H1 (cell line): ENCODE data around the gene GTF2F2. TPM values are rescaled to one million over a fixed set of nuclear protein-coding genes. Genes with fewer than 3 reads are reported as not detected.

ENCODE experiments used
- CTCF ChIA-PET: fragments of 300-600 bp; sonication (Branson Sonifier 250); formaldehyde crosslinking; loops from one replicate; lab custom pipeline; 2021; ENCODE audit not compliant: partially characterized antibody; lab: Charles Lee
- POLR2A ChIA-PET: fragments of 300-600 bp; sonication (Branson Sonifier 250); formaldehyde crosslinking; loops from one replicate; lab custom pipeline; 2021; ENCODE audit warnings: inconsistent platforms; ENCODE audit not compliant: partially characterized antibody; lab: Charles Lee
- DNase-seq, 2 experiments: peaks; one replicate each; pipeline versions ENCODE4 v3.0.0 to v3.0.0-alpha.2; 2010 to 2022; ENCODE audit warnings: low spot score in 2 of 2, low read depth in 1 of 2, mixed read lengths in 1 of 2
- FAIRE-seq: peaks from 2 replicates; lab custom pipeline; 2011; peaks lifted over from hg19 to GRCh38; lab: Jason Lieb, UNC
- H2AFZ ChIP-seq: 2 replicates; pipeline ENCODE4 v1.8.1; 2012; ENCODE audit warnings: low read length, inconsistent platforms
- H2AK5ac ChIP-seq: 2 replicates; pipeline ENCODE4 v1.6.1; 2013; ENCODE audit warnings: low read depth, low read length
- H2BK120ac ChIP-seq: replicated peaks from 2 replicates; pipeline ENCODE3; 2013; ENCODE audit warnings: low read depth, low read length, inconsistent platforms
- H2BK12ac ChIP-seq: 2 replicates; pipeline ENCODE4 v1.6.1; 2013; ENCODE audit warnings: low read depth, low read length
- H2BK15ac ChIP-seq: 2 replicates; pipeline ENCODE4 v1.6.1; 2013; ENCODE audit warnings: low read length
- H2BK20ac ChIP-seq: 2 replicates; pipeline ENCODE4 v1.6.1; 2013; ENCODE audit warnings: low read length
- H2BK5ac ChIP-seq: 2 replicates; pipeline ENCODE4 v1.6.1; 2013; ENCODE audit warnings: low read depth, low read length
- H3K14ac ChIP-seq: 2 replicates; pipeline ENCODE4 v1.6.1; 2013; ENCODE audit warnings: inconsistent platforms; ENCODE audit not compliant: insufficient read length
- H3K18ac ChIP-seq: 2 replicates; pipeline ENCODE4 v1.6.1; 2013; ENCODE audit warnings: low read length; ENCODE audit errors: extremely low read depth
- H3K23ac ChIP-seq: 2 replicates; pipeline ENCODE4 v1.6.1; 2013; ENCODE audit warnings: inconsistent platforms; ENCODE audit not compliant: insufficient read length
- H3K23me2 ChIP-seq: 2 replicates; pipeline ENCODE4 v1.6.1; 2013; ENCODE audit warnings: low read depth, low read length
- H3K27ac ChIP-seq: 2 replicates; pipeline ENCODE4 v1.6.1; 2011; ENCODE audit warnings: low read depth, low read length, inconsistent platforms
- H3K27me3 ChIP-seq, 4 experiments: replicated peaks in 1 of 4; 1 replicate in 1 of 4; 2 replicates in 3 of 4; pipeline versions ENCODE4 v1.6.1 to v1.8.1; 2011 to 2013; ENCODE audit warnings: low read length in 3 of 4, mild to moderate bottlenecking in 3 of 4, inconsistent platforms in 2 of 4, mixed read lengths in 2 of 4, moderate library complexity in 1 of 4; ENCODE audit not compliant: control insufficient read depth in 3 of 4, insufficient read depth in 3 of 4; ENCODE audit errors: extremely low read depth in 1 of 4
- H3K36me3 ChIP-seq, 4 experiments: 2 replicates each; pipeline versions ENCODE4 v1.6.1 to v1.8.1; 2011 to 2013; ENCODE audit warnings: mild to moderate bottlenecking in 4 of 4, low read length in 3 of 4, moderate library complexity in 2 of 4, control low read depth in 1 of 4, inconsistent platforms in 1 of 4; ENCODE audit not compliant: insufficient read depth in 4 of 4, control insufficient read depth in 2 of 4
- H3K4ac ChIP-seq: replicated peaks from 2 replicates; pipeline ENCODE3; 2013; ENCODE audit warnings: low read length, low read depth, mixed read lengths, inconsistent platforms; ENCODE audit not compliant: insufficient read length
- H3K4me1 ChIP-seq, 4 experiments: replicated peaks in 1 of 4; 1 replicate in 1 of 4; 2 replicates in 3 of 4; pipeline versions ENCODE4 v1.6.1 to v1.8.1; 2011 to 2013; ENCODE audit warnings: low read length in 3 of 4, inconsistent platforms in 2 of 4, mixed read lengths in 1 of 4; ENCODE audit not compliant: insufficient read depth in 4 of 4, control insufficient read depth in 3 of 4
- H3K4me2 ChIP-seq, 2 experiments: 2 replicates each; pipeline versions ENCODE4 v1.6.1 to v1.8.1; 2011 to 2013; ENCODE audit warnings: low read depth in 2 of 2, low read length in 2 of 2, control low read depth in 1 of 2, inconsistent platforms in 1 of 2, mild to moderate bottlenecking in 1 of 2; ENCODE audit not compliant: insufficient read depth in 1 of 2
- H3K4me3 ChIP-seq, 4 experiments: fragments of 200-600, 300-600 bp in 1 of 4; sonication (generic), shearing (Covaris generic), sonication (Bioruptor Twin) in 1 of 4; 2 replicates each; pipeline versions ENCODE4 v1.5.1 to v1.8.1; 2011 to 2016; ENCODE audit warnings: low read length in 4 of 4, low read depth in 3 of 4, control low read depth in 2 of 4, inconsistent platforms in 2 of 4, mild to moderate bottlenecking in 2 of 4, mixed read lengths in 1 of 4, moderate library complexity in 1 of 4; ENCODE audit not compliant: insufficient read depth in 2 of 4; ENCODE audit errors: extremely low read depth in 1 of 4
- H3K56ac ChIP-seq: replicated peaks from 2 replicates; pipeline ENCODE3; 2013; ENCODE audit warnings: low read depth, mild to moderate bottlenecking, mixed read lengths, low read length, inconsistent platforms; ENCODE audit not compliant: insufficient read length
- H3K79me1 ChIP-seq: 2 replicates; pipeline ENCODE4 v1.6.1; 2013; ENCODE audit warnings: low read depth, low read length, control low read depth
- H3K79me2 ChIP-seq, 2 experiments: 2 replicates each; pipeline versions ENCODE4 v1.6.1 to v1.8.1; 2012 to 2013; ENCODE audit warnings: low read length in 2 of 2, mild to moderate bottlenecking in 2 of 2, inconsistent platforms in 1 of 2; ENCODE audit not compliant: insufficient read depth in 2 of 2, control insufficient read depth in 1 of 2
- H3K9ac ChIP-seq, 4 experiments: replicated peaks in 1 of 4; 1 replicate in 1 of 4; 2 replicates in 3 of 4; pipeline versions ENCODE4 v1.6.1 to v1.8.1; 2011 to 2013; ENCODE audit warnings: low read depth in 3 of 4, low read length in 3 of 4, control low read depth in 2 of 4, mild to moderate bottlenecking in 2 of 4, moderate library complexity in 2 of 4, inconsistent platforms in 1 of 4; ENCODE audit errors: extremely low read depth in 1 of 4
- H3K9me3 ChIP-seq, 2 experiments: 2 replicates each; pipeline versions ENCODE4 v1.6.1 to v1.8.1; 2012 to 2013; ENCODE audit warnings: mild to moderate bottlenecking in 2 of 2, moderate library complexity in 2 of 2, control low read depth in 1 of 2, inconsistent platforms in 1 of 2, low read depth in 1 of 2, low read length in 1 of 2, mixed read lengths in 1 of 2; ENCODE audit not compliant: insufficient read depth in 2 of 2
- H4K20me1 ChIP-seq, 2 experiments: replicated peaks in 1 of 2; 2 replicates each; pipeline versions ENCODE3 to v1.8.1; 2011 to 2013; ENCODE audit warnings: inconsistent platforms in 2 of 2, low read length in 2 of 2, mild to moderate bottlenecking in 1 of 2; ENCODE audit not compliant: insufficient read depth in 2 of 2, control insufficient read depth in 1 of 2
- H4K5ac ChIP-seq: 2 replicates; pipeline ENCODE4 v1.6.1; 2013; ENCODE audit warnings: low read length, low read depth, mixed read lengths, inconsistent platforms; ENCODE audit not compliant: insufficient read length
- H4K8ac ChIP-seq: 2 replicates; pipeline ENCODE4 v1.8.0; 2013; ENCODE audit warnings: mild to moderate bottlenecking, moderate library complexity, low read length, inconsistent platforms; ENCODE audit not compliant: insufficient read depth; ENCODE audit errors: extremely low read depth
- H4K91ac ChIP-seq: replicated peaks from 2 replicates; pipeline ENCODE3; 2013; ENCODE audit warnings: low read length, mixed read lengths, inconsistent platforms; ENCODE audit not compliant: insufficient read length
- POLR2AphosphoS5 ChIP-seq: IDR thresholded peaks from 2 replicates; pipeline ENCODE4 v1.6.1; 2011; ENCODE audit warnings: low read depth, low read length
- SIRT6 ChIP-seq: IDR thresholded peaks from one replicate; pipeline ENCODE4 v1.7.1; 2012; ENCODE audit warnings: low read length, inconsistent platforms
- TAF1 ChIP-seq: IDR thresholded peaks from 2 replicates; pipeline ENCODE4 v1.6.1; 2011; ENCODE audit warnings: mild to moderate bottlenecking, low read depth, low read length
- YY1 ChIP-seq: IDR thresholded peaks from 2 replicates; pipeline ENCODE4 v1.6.1; 2011; ENCODE audit warnings: low read depth, mild to moderate bottlenecking, low read length
- polyA plus RNA-seq, 7 experiments: library from polyadenylated mRNA; depleted of rRNA in 3 of 7; stranded (reverse) in 5 of 7; unstranded in 2 of 7; fragments of >200 nt in 5 of 7; fragments of 200-250 nt in 2 of 7; gene quantifications; 1 replicate in 5 of 7; 2 replicates in 1 of 7; 4 replicates in 1 of 7; pipeline versions ENCODE4 v1.2.1 to v1.2.3, GENCODE V29; 2011 to 2013; ENCODE audit warnings: missing spikeins in 2 of 7, mixed read lengths in 2 of 7
- total RNA-seq: library from RNA; stranded (reverse); fragmentation: NEBNext Ultra II Directional; extraction: Animal tissue kit (Norgen Biotek cat#: 25700); gene quantifications from 2 replicates; pipeline ENCODE4 v1.2.1, GENCODE V29; 2021
- TF ChIP-seq, protein P1 (sequence below), 3 experiments: IDR thresholded peaks; 1 replicate in 2 of 3; 2 replicates in 1 of 3; pipeline versions ENCODE4 v1.5.1 to v1.6.1; 2011; ENCODE audit warnings: low read length in 3 of 3, mild to moderate bottlenecking in 3 of 3, inconsistent platforms in 2 of 3, low read depth in 1 of 3, moderate library complexity in 1 of 3; ENCODE audit not compliant: insufficient read depth in 1 of 3; ENCODE audit errors: control extremely low read depth in 1 of 3

The GTF2F2 gene
- total and polyA plus RNA-seq, 2 of the 8 experiments (the other 6 are each of a cell fraction or from before 2014, with no cell fraction given): 10.8 to 31.1 TPM

- no peak overlapping the region for H4K8ac ChIP-seq
- no peak overlapping the region for H4K91ac ChIP-seq
- H3K23ac ChIP-seq: no peak overlapping the region
- no peaks in the 10 kb centered on the region for H3K27me3 ChIP-seq
- DNase-seq: no peak
- peaks cover 8% of the 10 kb centered on the region; the same call in 1 of the 2 replicates for H3K23me2 ChIP-seq
- H3K4ac ChIP-seq: no peak overlapping the region
- no peak overlapping the region for H2AK5ac ChIP-seq
- no peak overlapping the region for H2BK12ac ChIP-seq
- no peak overlapping the region for H3K9ac ChIP-seq
- no peak overlapping the region for H3K18ac ChIP-seq
- no peaks in the 10 kb centered on the region for H3K36me3 ChIP-seq
- H2BK120ac ChIP-seq: no peak overlapping the region
- ChIA-PET POLR2A (interaction anchor here (0.9 to 3.0 kb wide), 4 partner anchors 7 to 33 kb away, joined by 3 to 13 read pairs (median 6); partner anchors contain the start of gene TPT1), CTCF (interaction anchor here (0.6 to 6.0 kb wide), 6 partner anchors 9 to 264 kb away, joined by 3 to 75 read pairs (median 6); no protein-coding TSS in a partner anchor)
- H4K5ac ChIP-seq: no peak overlapping the region
- no peaks in the 10 kb centered on the region for H4K20me1 ChIP-seq
- FAIRE-seq: no peak
- no peak overlapping the region for H3K4me2 ChIP-seq
- no peak overlapping the region for H3K4me3 ChIP-seq
- peaks cover 0 to 20% (median 14%) of the 10 kb centered on the region in 4 experiments for H3K4me1 ChIP-seq
- H3K79me2 ChIP-seq: no peaks in the 10 kb centered on the region; a peak in 1 of 4 replicates
- no peak overlapping the region for H2AFZ ChIP-seq
- no peak overlapping the region for H2BK20ac ChIP-seq
- H3K27ac ChIP-seq: no peak overlapping the region
- H3K79me1 ChIP-seq: no peaks in the 10 kb centered on the region
- H3K9me3 ChIP-seq: no peaks in the 10 kb centered on the region
- no peak overlapping the region for H2BK5ac ChIP-seq
- H3K14ac ChIP-seq: no peak overlapping the region
- H2BK15ac ChIP-seq: no peak overlapping the region; the same call in 1 of the 2 replicates
- H3K56ac ChIP-seq: no peak overlapping the region
- no peak for TF ChIP-seq POLR2AphosphoS5
- no peak for TF ChIP-seq SIRT6
- no peak for TF ChIP-seq TAF1
- TF ChIP-seq, protein P1, sequence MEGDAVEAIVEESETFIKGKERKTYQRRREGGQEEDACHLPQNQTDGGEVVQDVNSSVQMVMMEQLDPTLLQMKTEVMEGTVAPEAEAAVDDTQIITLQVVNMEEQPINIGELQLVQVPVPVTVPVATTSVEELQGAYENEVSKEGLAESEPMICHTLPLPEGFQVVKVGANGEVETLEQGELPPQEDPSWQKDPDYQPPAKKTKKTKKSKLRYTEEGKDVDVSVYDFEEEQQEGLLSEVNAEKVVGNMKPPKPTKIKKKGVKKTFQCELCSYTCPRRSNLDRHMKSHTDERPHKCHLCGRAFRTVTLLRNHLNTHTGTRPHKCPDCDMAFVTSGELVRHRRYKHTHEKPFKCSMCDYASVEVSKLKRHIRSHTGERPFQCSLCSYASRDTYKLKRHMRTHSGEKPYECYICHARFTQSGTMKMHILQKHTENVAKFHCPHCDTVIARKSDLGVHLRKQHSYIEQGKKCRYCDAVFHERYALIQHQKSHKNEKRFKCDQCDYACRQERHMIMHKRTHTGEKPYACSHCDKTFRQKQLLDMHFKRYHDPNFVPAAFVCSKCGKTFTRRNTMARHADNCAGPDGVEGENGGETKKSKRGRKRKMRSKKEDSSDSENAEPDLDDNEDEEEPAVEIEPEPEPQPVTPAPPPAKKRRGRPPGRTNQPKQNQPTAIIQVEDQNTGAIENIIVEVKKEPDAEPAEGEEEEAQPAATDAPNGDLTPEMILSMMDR (IDR thresholded peaks at IDR 0.05; ENCODE audit: control extremely low read depth in 1 of 3, insufficient read depth in 1 of 3, low read depth in 1 of 3, low read length in 3 of 3): no peak
- TF ChIP-seq YY1: no peak
These were observed 186.7 kb downstream of the GTF2F2 start for GRCh38 chr13:45306966-45307365.
